Measurements from ENCODE around the gene BDH1. TPM values are rescaled to one million over a fixed set of nuclear protein-coding genes. Genes with fewer than 3 reads are reported as not detected.
A peak's percentile ranks its signal among the peaks of the same experiment; 100 is the strongest.

The BDH1 gene
- total and polyA plus RNA-seq, 2 of the 8 experiments (the other 6 are each of a cell fraction or from before 2014, with no cell fraction given): 27.2 to 28.1 TPM

DNA sequence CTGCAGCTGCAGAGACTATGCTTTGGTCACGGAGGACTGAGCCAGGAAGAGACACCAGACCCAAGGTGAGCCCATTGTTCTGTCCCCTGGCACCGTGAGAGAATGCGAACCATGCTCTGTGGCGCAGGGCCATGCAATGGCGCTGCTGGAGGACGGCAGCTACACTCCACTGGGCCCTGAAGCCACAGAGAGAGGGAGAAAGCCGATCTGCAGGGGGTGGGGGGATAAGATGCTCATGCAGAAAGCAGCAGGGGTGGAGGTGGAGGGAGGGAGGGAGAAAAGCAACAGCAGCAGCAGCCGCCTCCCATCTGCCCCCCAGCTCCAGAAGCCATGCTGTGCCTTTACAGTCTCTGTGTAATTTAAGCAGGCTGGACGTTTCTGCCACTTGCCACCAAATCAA, 5.3 kb downstream of the BDH1 start (continued):
- TF ChIP-seq, protein P1, sequence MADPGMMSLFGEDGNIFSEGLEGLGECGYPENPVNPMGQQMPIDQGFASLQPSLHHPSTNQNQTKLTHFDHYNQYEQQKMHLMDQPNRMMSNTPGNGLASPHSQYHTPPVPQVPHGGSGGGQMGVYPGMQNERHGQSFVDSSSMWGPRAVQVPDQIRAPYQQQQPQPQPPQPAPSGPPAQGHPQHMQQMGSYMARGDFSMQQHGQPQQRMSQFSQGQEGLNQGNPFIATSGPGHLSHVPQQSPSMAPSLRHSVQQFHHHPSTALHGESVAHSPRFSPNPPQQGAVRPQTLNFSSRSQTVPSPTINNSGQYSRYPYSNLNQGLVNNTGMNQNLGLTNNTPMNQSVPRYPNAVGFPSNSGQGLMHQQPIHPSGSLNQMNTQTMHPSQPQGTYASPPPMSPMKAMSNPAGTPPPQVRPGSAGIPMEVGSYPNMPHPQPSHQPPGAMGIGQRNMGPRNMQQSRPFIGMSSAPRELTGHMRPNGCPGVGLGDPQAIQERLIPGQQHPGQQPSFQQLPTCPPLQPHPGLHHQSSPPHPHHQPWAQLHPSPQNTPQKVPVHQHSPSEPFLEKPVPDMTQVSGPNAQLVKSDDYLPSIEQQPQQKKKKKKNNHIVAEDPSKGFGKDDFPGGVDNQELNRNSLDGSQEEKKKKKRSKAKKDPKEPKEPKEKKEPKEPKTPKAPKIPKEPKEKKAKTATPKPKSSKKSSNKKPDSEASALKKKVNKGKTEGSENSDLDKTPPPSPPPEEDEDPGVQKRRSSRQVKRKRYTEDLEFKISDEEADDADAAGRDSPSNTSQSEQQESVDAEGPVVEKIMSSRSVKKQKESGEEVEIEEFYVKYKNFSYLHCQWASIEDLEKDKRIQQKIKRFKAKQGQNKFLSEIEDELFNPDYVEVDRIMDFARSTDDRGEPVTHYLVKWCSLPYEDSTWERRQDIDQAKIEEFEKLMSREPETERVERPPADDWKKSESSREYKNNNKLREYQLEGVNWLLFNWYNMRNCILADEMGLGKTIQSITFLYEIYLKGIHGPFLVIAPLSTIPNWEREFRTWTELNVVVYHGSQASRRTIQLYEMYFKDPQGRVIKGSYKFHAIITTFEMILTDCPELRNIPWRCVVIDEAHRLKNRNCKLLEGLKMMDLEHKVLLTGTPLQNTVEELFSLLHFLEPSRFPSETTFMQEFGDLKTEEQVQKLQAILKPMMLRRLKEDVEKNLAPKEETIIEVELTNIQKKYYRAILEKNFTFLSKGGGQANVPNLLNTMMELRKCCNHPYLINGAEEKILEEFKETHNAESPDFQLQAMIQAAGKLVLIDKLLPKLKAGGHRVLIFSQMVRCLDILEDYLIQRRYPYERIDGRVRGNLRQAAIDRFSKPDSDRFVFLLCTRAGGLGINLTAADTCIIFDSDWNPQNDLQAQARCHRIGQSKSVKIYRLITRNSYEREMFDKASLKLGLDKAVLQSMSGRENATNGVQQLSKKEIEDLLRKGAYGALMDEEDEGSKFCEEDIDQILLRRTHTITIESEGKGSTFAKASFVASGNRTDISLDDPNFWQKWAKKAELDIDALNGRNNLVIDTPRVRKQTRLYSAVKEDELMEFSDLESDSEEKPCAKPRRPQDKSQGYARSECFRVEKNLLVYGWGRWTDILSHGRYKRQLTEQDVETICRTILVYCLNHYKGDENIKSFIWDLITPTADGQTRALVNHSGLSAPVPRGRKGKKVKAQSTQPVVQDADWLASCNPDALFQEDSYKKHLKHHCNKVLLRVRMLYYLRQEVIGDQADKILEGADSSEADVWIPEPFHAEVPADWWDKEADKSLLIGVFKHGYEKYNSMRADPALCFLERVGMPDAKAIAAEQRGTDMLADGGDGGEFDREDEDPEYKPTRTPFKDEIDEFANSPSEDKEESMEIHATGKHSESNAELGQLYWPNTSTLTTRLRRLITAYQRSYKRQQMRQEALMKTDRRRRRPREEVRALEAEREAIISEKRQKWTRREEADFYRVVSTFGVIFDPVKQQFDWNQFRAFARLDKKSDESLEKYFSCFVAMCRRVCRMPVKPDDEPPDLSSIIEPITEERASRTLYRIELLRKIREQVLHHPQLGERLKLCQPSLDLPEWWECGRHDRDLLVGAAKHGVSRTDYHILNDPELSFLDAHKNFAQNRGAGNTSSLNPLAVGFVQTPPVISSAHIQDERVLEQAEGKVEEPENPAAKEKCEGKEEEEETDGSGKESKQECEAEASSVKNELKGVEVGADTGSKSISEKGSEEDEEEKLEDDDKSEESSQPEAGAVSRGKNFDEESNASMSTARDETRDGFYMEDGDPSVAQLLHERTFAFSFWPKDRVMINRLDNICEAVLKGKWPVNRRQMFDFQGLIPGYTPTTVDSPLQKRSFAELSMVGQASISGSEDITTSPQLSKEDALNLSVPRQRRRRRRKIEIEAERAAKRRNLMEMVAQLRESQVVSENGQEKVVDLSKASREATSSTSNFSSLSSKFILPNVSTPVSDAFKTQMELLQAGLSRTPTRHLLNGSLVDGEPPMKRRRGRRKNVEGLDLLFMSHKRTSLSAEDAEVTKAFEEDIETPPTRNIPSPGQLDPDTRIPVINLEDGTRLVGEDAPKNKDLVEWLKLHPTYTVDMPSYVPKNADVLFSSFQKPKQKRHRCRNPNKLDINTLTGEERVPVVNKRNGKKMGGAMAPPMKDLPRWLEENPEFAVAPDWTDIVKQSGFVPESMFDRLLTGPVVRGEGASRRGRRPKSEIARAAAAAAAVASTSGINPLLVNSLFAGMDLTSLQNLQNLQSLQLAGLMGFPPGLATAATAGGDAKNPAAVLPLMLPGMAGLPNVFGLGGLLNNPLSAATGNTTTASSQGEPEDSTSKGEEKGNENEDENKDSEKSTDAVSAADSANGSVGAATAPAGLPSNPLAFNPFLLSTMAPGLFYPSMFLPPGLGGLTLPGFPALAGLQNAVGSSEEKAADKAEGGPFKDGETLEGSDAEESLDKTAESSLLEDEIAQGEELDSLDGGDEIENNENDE (IDR thresholded peaks at IDR 0.05; ENCODE audit: insufficient replicate concordance, low read length): no peak
- TF ChIP-seq MAX (IDR thresholded peaks at IDR 0.05) (peak; percentile 35; the same call in 1 of the 2 replicates), CREB1 (IDR thresholded peaks at IDR 0.05) (0 out of 2 replicates have a peak, but pooled peaks have one; percentile 15), HDAC2 (IDR thresholded peaks at IDR 0.05; ENCODE audit: borderline replicate concordance in 1 of 2, low read depth in 2 of 2, low read length in 2 of 2) (no peak), CTBP2 (IDR thresholded peaks at IDR 0.05; ENCODE audit: borderline replicate concordance, insufficient read depth, insufficient read length, low read length) (peak; percentile 24), POLR2AphosphoS5 (IDR thresholded peaks at IDR 0.05; ENCODE audit: low read depth, low read length) (no peak), JUN (IDR thresholded peaks at IDR 0.05; ENCODE audit: low read depth, low read length) (no peak)
